Lower leg skin (tissue), 4 donors: ENCODE results near the gene CELF5. TPM values are rescaled to one million over a fixed set of nuclear protein-coding genes. Genes with fewer than 3 reads are reported as not detected.
"Not testable (repeated sequence)": the region's sequence is repeated elsewhere in the genome, so short reads cannot be mapped to it uniquely, and the experiment has no call there.

Source experiments
- DNase-seq, 2 donors: peaks; one replicate each; pipeline ENCODE4 v3.0.0-alpha.2; 2019; ENCODE audit warnings: low spot score in 2 of 2
- H3K4me3 ChIP-seq: fragments of 200-600 bp; sonication (generic); 2 replicates; pipeline ENCODE4 v1.5.1; 2017; ENCODE audit warnings: mild to moderate bottlenecking, low read depth; ENCODE audit not compliant: poor library complexity, severe bottlenecking
- CTCF ChIP-seq, 3 donors: fragments of 450-650 bp; IDR thresholded peaks; one replicate each; pipeline ENCODE4 v1.5.1; 2016; ENCODE audit warnings: antibody characterized with exemption in 3 of 3, mild to moderate bottlenecking in 3 of 3, moderate library complexity in 2 of 3
- POLR2A ChIP-seq, 2 donors: fragments of 450-650 bp; IDR thresholded peaks; one replicate each; pipeline ENCODE4 v1.6.1; 2016 to 2017; ENCODE audit warnings: antibody characterized with exemption in 2 of 2, mild to moderate bottlenecking in 1 of 2, moderate library complexity in 1 of 2
- WGBS, 2 donors: methylation state at CpG; one replicate each; pipeline ENCODE4 v1.1.5; 2018; 5-methylcytosine and 5-hydroxymethylcytosine counted together
- intact Hi-C: fragments of 100-400 bp; cut with DNase I; formaldehyde crosslinking; loops from one replicate; pipeline ENCODE4 v1.15.0; 2023; ENCODE audit warnings: low total_unique reads
- total RNA-seq, 4 donors: library from RNA; depleted of rRNA; stranded (reverse); fragments of >200 nt; gene quantifications; one replicate each; pipeline ENCODE4 v1.1.0, GENCODE V29; 2016

The CELF5 gene
- total RNA-seq, 4 donors from 2014 or later: 0.20 to 0.39 TPM; not detected in 2

DNA sequence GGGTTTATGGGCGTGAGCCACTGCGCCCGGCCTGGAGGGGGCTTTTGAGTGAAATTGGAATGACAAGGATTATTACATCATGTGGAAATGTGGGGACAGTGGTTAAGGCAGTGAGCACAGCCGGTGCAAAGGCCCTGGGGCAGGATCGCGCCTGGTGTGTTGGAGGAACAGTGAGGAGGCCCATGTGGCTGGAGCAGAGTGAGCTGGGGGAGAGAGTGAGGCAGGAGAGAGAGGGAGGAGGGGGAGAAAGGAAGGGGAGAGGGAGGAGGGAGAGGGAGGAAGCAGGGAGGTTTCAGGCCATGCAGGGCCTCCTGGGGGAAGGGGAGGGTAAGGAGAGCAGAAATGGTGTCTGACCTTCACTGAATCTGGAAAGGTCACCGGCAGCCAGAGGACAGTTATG is 11.3 kb upstream of the CELF5 start:
- intact Hi-C loops: no loop called here
- WGBS, 2 donors: 92 to 98% methylated on average over 7 of the region's 7 CpGs
- H3K4me3 ChIP-seq: no peak overlapping the region
- DNase-seq: no peak
- TF ChIP-seq POLR2A (IDR thresholded peaks at IDR 0.05) (no peak), CTCF (IDR thresholded peaks at IDR 0.05) (no peak)

GRCh38 chr19:3216874-3217273 is 7.6 kb upstream of the CELF5 start:
- no peak overlapping the region for H3K4me3 ChIP-seq
- no peak for DNase-seq
- WGBS, 2 donors: 88 to 97% methylated on average over 5 of the region's 5 CpGs
- intact Hi-C loops: no loop called here
- no peak for TF ChIP-seq POLR2A (IDR thresholded peaks at IDR 0.05)
- TF ChIP-seq CTCF (IDR thresholded peaks at IDR 0.05): no peak

GRCh38 chr19:3220576-3220975 is 3.9 kb upstream of the CELF5 start:
- no peak for TF ChIP-seq CTCF (IDR thresholded peaks at IDR 0.05)
- TF ChIP-seq POLR2A (IDR thresholded peaks at IDR 0.05): no peak
- WGBS, 2 donors: 82% methylated on average over 12 of the region's 12 CpGs
- intact Hi-C loops: no loop called here
- H3K4me3 ChIP-seq: no peak overlapping the region
- DNase-seq: no peak

DNA sequence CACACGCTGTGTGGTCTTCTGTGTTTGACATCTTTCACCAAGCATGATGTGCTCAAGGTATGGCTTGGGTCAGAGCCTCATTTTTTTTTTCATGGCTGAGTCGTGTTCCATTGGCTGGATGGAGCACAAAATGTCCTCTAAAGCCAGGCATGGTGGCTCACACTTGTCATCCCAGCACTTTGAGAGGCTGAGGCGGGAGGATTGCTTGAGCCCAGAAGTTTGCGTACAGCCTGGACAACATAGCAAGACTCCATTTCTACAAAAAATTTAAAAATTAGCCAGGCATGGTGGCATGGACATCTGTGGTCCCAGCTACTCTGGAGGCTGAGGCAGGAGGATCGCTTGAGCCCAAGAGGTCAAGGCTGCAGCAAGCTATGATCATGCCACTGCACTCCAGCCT is 2.9 kb upstream of the CELF5 start:
- DNase-seq: not testable (repeated sequence)

DNA sequence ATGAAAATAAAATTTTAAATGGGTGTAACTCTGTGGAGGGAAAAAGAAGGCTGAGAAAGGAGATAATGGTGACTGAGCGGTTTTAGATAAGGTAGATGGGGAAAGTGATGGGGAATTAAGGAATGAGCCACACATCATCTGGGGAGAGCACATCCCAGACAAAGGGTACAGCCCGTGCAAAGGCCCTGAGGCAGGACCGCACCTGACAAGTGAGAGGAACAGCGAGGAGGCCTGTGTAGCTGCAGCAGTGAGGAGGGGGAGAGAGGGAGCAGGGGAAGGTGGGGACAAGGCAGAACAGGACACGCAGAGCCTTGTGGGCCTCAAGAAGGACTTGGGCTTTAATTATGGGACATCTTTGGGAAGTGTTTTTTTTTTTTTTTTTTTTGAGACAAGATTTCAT is 1.8 kb upstream of the CELF5 start:
- intact Hi-C loops: no loop called here
- WGBS, 2 donors: 80% methylated on average over 5 of the region's 5 CpGs
- TF ChIP-seq POLR2A (IDR thresholded peaks at IDR 0.05): no peak
- no peak for TF ChIP-seq CTCF (IDR thresholded peaks at IDR 0.05)

More for the DNA sequence above, 2.9 kb upstream of the CELF5 start:
- intact Hi-C loops, H3K4me3 ChIP-seq: not testable (repeated sequence)
- WGBS, 2 donors: 70 to 73% methylated on average over 5 of the region's 5 CpGs

GRCh38 chr19:3225169-3225485 is 666 bp downstream of the CELF5 start:
- no peak overlapping the region for H3K4me3 ChIP-seq
- no peak for DNase-seq
- 0% methylated on average over 6 of the region's 9 CpGs for WGBS, 2 donors
- intact Hi-C loops: no loop called here
- no peak for TF ChIP-seq CTCF (IDR thresholded peaks at IDR 0.05)
- no peak for TF ChIP-seq POLR2A (IDR thresholded peaks at IDR 0.05)

More for the DNA sequence above, 1.8 kb upstream of the CELF5 start:
- DNase-seq: no peak
- no peak overlapping the region for H3K4me3 ChIP-seq
